HCT116 (cell line): ENCODE measurements around the gene RAB36. TPM values are rescaled to one million over a fixed set of nuclear protein-coding genes. Genes with fewer than 3 reads are reported as not detected.

ENCODE experiments used
- ATAC-seq: fragments of 200-7000 bp; cut with Tn5 transposase; 2 replicates; pipeline ENCODE4 v1.9.1; 2020; ENCODE audit warnings: mild to moderate bottlenecking, moderate library complexity
- BruUV-seq: library from RNA; stranded (reverse); fragments of 400-500 nt; replicated peaks from 2 replicates; lab custom pipeline; 2021; lab: Mats Ljungman, UMichigan
- CTCF ChIA-PET: fragments of 300-600 bp; sonication (Branson Sonifier 250); formaldehyde crosslinking; loops from one replicate; lab custom pipeline; 2021; ENCODE audit warnings: antibody characterized with exemption; lab: Charles Lee
- POLR2A ChIA-PET: fragments of 300-600, 350-600 bp; sonication (Branson Sonifier 250); formaldehyde crosslinking; loops from one replicate; lab custom pipeline; 2021; ENCODE audit warnings: antibody characterized with exemption; lab: Charles Lee
- RAD21 ChIA-PET, 2 experiments: fragments of 300-600 bp; sonication (Branson Sonifier 250); formaldehyde crosslinking; loops; one replicate each; lab custom pipeline; 2023; ENCODE audit warnings: low total read pairs in 2 of 2; ENCODE audit not compliant: uncharacterized antibody in 2 of 2, unreplicated experiment in 2 of 2, low non-redundant PET in 1 of 2; lab: Charles Lee
- DNase-seq: peaks from one replicate; pipeline ENCODE4 v3.0.0-alpha.2; 2010; ENCODE audit warnings: low read depth, low spot score
- H2AFZ ChIP-seq: fragments of 200-600 bp; shearing (Covaris generic), sonication (generic); 2 replicates; pipeline ENCODE4 v1.6.1; 2017; ENCODE audit warnings: low read depth, mixed run types, mixed read lengths, antibody characterized with exemption, low read length; ENCODE audit not compliant: poor library complexity, severe bottlenecking
- H3K27ac ChIP-seq: 2 replicates; pipeline ENCODE4 v1.5.1; 2012; ENCODE audit warnings: low read depth, low read length
- H3K27me3 ChIP-seq: fragments of 200-600 bp; sonication (generic); 2 replicates; pipeline ENCODE4 v1.6.1; 2016; ENCODE audit warnings: mixed run types, low read length, mixed read lengths; ENCODE audit not compliant: insufficient read depth
- H3K36me3 ChIP-seq, 2 experiments: fragments of 200-500 bp in 1 of 2; fragments of 200-600 bp in 1 of 2; sonication (Bioruptor generic) in 1 of 2; sonication (generic) in 1 of 2; 2 replicates each; pipeline versions ENCODE4 v1.5.1 to v1.6.1; 2014 to 2016; ENCODE audit warnings: low read length in 2 of 2, inconsistent platforms in 1 of 2, mixed read lengths in 1 of 2, mixed run types in 1 of 2; ENCODE audit not compliant: insufficient read depth in 2 of 2, control insufficient read depth in 1 of 2
- H3K4me1 ChIP-seq, 2 experiments: fragments of 200-600 bp in 1 of 2; sonication (generic) in 1 of 2; 2 replicates each; pipeline versions ENCODE4 v1.5.1 to v1.6.1; 2012 to 2017; ENCODE audit warnings: low read length in 2 of 2, inconsistent platforms in 1 of 2, mild to moderate bottlenecking in 1 of 2, mixed read lengths in 1 of 2, mixed run types in 1 of 2, moderate library complexity in 1 of 2; ENCODE audit not compliant: insufficient read depth in 2 of 2, control insufficient read depth in 1 of 2
- H3K4me2 ChIP-seq: fragments of 200-600 bp; sonication (generic); 2 replicates; pipeline ENCODE4 v1.6.1; 2017; ENCODE audit warnings: mixed run types, low read length, mixed read lengths
- H3K4me3 ChIP-seq, 2 experiments: fragments of 200-600 bp in 1 of 2; sonication (generic) in 1 of 2; replicated peaks in 1 of 2; 2 replicates each; pipeline ENCODE4 v1.5.1; 2011 to 2016; ENCODE audit warnings: low read length in 2 of 2, control low read depth in 1 of 2, low read depth in 1 of 2, mild to moderate bottlenecking in 1 of 2, mixed read lengths in 1 of 2, mixed run types in 1 of 2
- H3K79me2 ChIP-seq: fragments of 200-600 bp; sonication (generic); 2 replicates; pipeline ENCODE4 v1.6.1; 2017; ENCODE audit warnings: mild to moderate bottlenecking, mixed run types, low read length, moderate library complexity, mixed read lengths; ENCODE audit not compliant: insufficient read depth
- H3K9ac ChIP-seq: fragments of 200-600 bp; sonication (generic); 2 replicates; pipeline ENCODE4 v1.6.1; 2016; ENCODE audit warnings: low read length, mixed read lengths
- H3K9me2 ChIP-seq: fragments of 200-600 bp; sonication (generic), shearing (Covaris generic); 2 replicates; pipeline ENCODE4 v1.6.1; 2017; ENCODE audit warnings: mixed run types, mild to moderate bottlenecking, moderate library complexity; ENCODE audit not compliant: insufficient read depth
- H3K9me3 ChIP-seq, 2 experiments: fragments of 200-500 bp in 1 of 2; fragments of 200-600 bp in 1 of 2; sonication (Bioruptor generic) in 1 of 2; sonication (generic) in 1 of 2; 2 replicates each; pipeline ENCODE4 v1.6.1; 2014 to 2017; ENCODE audit warnings: low read length in 2 of 2, mixed read lengths in 2 of 2, inconsistent platforms in 1 of 2, low read depth in 1 of 2, mild to moderate bottlenecking in 1 of 2, mixed run types in 1 of 2, moderate library complexity in 1 of 2; ENCODE audit not compliant: control insufficient read depth in 1 of 2, insufficient read depth in 1 of 2
- H4K20me1 ChIP-seq: fragments of 200-600 bp; sonication (generic), shearing (Covaris generic); 2 replicates; pipeline ENCODE4 v1.6.1; 2017; ENCODE audit warnings: mixed run types, mild to moderate bottlenecking, moderate library complexity; ENCODE audit not compliant: insufficient read depth
- ATF3 ChIP-seq: IDR thresholded peaks from 2 replicates; pipeline ENCODE4 v1.6.1; 2012
- CEBPB ChIP-seq: IDR thresholded peaks from 2 replicates; pipeline ENCODE4 v1.6.1; 2012; ENCODE audit warnings: low read depth
- CTCF ChIP-seq, 3 experiments: fragments of 200-600 bp in 1 of 3; sonication (generic) in 1 of 3; IDR thresholded peaks in 2 of 3; conservative IDR thresholded peaks in 1 of 3; 2 replicates each; pipeline ENCODE4 v1.5.1; 2012 to 2017; ENCODE audit warnings: low read depth in 2 of 3, low read length in 2 of 3, antibody characterized with exemption in 1 of 3, borderline replicate concordance in 1 of 3, control low read depth in 1 of 3, mild to moderate bottlenecking in 1 of 3, mixed read lengths in 1 of 3, mixed run types in 1 of 3, moderate library complexity in 1 of 3; ENCODE audit not compliant: insufficient read depth in 1 of 3
- EGR1 ChIP-seq: IDR thresholded peaks from 2 replicates; pipeline ENCODE4 v1.6.1; 2012; ENCODE audit warnings: low read depth
- EZH2phosphoT487 ChIP-seq: fragments of 200-600 bp; IDR thresholded peaks from 2 replicates; pipeline ENCODE4 v1.6.1; 2018; ENCODE audit warnings: antibody characterized with exemption, borderline replicate concordance
- JUND ChIP-seq: IDR thresholded peaks from 2 replicates; pipeline ENCODE4 v1.6.1; 2012
- RAD21 ChIP-seq: IDR thresholded peaks from 2 replicates; pipeline ENCODE4 v1.6.1; 2012; ENCODE audit warnings: low read depth, mild to moderate bottlenecking
- SIN3A ChIP-seq: IDR thresholded peaks from 2 replicates; pipeline ENCODE4 v1.6.1; 2012; ENCODE audit warnings: low read depth
- SP1 ChIP-seq: IDR thresholded peaks from 2 replicates; pipeline ENCODE4 v1.6.1; 2012; ENCODE audit warnings: low read depth
- SRF ChIP-seq: IDR thresholded peaks from 2 replicates; pipeline ENCODE4 v1.6.1; 2012; ENCODE audit warnings: low read depth
- TCF7L2 ChIP-seq: IDR thresholded peaks from 2 replicates; pipeline ENCODE4 v1.7.0; 2011; ENCODE audit warnings: borderline replicate concordance, inconsistent platforms; ENCODE audit not compliant: insufficient read depth, insufficient read length; ENCODE audit errors: extremely low read depth
- ZFX ChIP-seq: fragments of 450-650 bp; IDR thresholded peaks from 2 replicates; pipeline ENCODE4 v1.6.1; 2017
- ZNF274 ChIP-seq: fragments of 200-500 bp; sonication (Bioruptor generic); IDR thresholded peaks from 2 replicates; pipeline ENCODE4 v1.6.1; 2014; ENCODE audit warnings: mild to moderate bottlenecking, low read depth, low read length, inconsistent platforms
- intact Hi-C: fragments of 100-400 bp; cut with micrococcal nuclease; formaldehyde crosslinking; loops from 2 replicates; pipeline ENCODE4 v1.10.0; 2022
- total RNA-seq: library from RNA; stranded (reverse); gene quantifications from one replicate; pipeline ENCODE4 v1.2.1, GENCODE V29; 2021; ENCODE audit not compliant: unreplicated experiment
- TF ChIP-seq, protein P1 (sequence below): IDR thresholded peaks from 2 replicates; pipeline ENCODE4 v1.6.1; 2011; ENCODE audit warnings: mild to moderate bottlenecking, low read length, moderate library complexity; ENCODE audit not compliant: insufficient replicate concordance; ENCODE audit errors: extremely low read depth
- TF ChIP-seq, protein P2 (sequence below): IDR thresholded peaks from 2 replicates; pipeline ENCODE4 v1.6.1; 2012; ENCODE audit warnings: low read depth

Gene RAB36
- total RNA-seq, 1 experiment from 2014 or later: 6.1 TPM

GRCh38 chr22:23104187-23104971 is 40.9 kb upstream of the RAB36 start (continued):
- TF ChIP-seq SIN3A: no peak
- no peak for TF ChIP-seq ZNF274
- no peak for TF ChIP-seq EZH2phosphoT487
- TF ChIP-seq EGR1: no peak
- no peak for TF ChIP-seq SP1
- TF ChIP-seq RAD21: no peak
- TF ChIP-seq, protein P1, sequence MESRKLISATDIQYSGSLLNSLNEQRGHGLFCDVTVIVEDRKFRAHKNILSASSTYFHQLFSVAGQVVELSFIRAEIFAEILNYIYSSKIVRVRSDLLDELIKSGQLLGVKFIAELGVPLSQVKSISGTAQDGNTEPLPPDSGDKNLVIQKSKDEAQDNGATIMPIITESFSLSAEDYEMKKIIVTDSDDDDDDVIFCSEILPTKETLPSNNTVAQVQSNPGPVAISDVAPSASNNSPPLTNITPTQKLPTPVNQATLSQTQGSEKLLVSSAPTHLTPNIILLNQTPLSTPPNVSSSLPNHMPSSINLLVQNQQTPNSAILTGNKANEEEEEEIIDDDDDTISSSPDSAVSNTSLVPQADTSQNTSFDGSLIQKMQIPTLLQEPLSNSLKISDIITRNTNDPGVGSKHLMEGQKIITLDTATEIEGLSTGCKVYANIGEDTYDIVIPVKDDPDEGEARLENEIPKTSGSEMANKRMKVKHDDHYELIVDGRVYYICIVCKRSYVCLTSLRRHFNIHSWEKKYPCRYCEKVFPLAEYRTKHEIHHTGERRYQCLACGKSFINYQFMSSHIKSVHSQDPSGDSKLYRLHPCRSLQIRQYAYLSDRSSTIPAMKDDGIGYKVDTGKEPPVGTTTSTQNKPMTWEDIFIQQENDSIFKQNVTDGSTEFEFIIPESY: no peak
- no peak for TF ChIP-seq ATF3

DNA sequence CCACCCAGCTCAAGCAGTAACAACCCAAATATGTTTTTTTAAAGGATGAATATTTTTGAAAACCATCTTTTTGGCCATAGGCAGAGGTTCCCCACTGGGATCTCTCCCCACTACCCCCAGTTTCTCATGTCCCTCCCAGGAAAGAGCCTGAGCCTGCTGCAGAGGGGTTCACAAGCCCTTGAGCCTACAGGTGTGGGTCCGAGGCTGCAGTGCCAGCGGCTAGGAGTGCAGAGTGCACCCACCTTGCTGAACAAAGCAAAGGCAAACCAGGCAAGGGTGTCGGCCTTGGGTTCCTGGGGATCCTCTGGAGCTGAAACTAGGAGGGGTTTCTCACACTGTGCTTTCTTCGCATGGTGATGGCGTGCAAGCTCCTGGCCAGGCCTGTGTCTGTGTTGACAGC is 40.0 kb upstream of the RAB36 start:
- Histone ChIP-seq H3K27me3 (no peaks in the 10 kb centered on the region), H3K27ac (no peak overlapping the region), H3K4me1 (no peaks in the 10 kb centered on the region), H3K9me3 (no peaks in the 10 kb centered on the region), H3K36me3 (no peaks in the 10 kb centered on the region), H3K79me2 (no peaks in the 10 kb centered on the region), H3K9me2 (no peaks in the 10 kb centered on the region), H4K20me1 (no peaks in the 10 kb centered on the region), H3K4me2 (no peak overlapping the region), H3K4me3 (no peak overlapping the region), H2AFZ (no peak overlapping the region), H3K9ac (no peak overlapping the region)
- intact Hi-C loops: no loop called here
- ChIA-PET POLR2A (no interaction called here), RAD21 (no interaction called here), CTCF (no interaction called here)
- TF ChIP-seq CEBPB (no peak), TCF7L2 (no peak), SP1 (no peak), CTCF (IDR thresholded peaks at IDR 0.05 in 2 of 3, conservative IDR thresholded peaks at IDR 0.05 in 1 of 3; ENCODE audit: borderline replicate concordance in 1 of 3, insufficient read depth in 1 of 3, low read depth in 2 of 3, low read length in 2 of 3) (no peak), JUND (no peak), ZFX (no peak), ZNF274 (no peak), SRF (no peak), SIN3A (no peak)
- TF ChIP-seq, protein P2, sequence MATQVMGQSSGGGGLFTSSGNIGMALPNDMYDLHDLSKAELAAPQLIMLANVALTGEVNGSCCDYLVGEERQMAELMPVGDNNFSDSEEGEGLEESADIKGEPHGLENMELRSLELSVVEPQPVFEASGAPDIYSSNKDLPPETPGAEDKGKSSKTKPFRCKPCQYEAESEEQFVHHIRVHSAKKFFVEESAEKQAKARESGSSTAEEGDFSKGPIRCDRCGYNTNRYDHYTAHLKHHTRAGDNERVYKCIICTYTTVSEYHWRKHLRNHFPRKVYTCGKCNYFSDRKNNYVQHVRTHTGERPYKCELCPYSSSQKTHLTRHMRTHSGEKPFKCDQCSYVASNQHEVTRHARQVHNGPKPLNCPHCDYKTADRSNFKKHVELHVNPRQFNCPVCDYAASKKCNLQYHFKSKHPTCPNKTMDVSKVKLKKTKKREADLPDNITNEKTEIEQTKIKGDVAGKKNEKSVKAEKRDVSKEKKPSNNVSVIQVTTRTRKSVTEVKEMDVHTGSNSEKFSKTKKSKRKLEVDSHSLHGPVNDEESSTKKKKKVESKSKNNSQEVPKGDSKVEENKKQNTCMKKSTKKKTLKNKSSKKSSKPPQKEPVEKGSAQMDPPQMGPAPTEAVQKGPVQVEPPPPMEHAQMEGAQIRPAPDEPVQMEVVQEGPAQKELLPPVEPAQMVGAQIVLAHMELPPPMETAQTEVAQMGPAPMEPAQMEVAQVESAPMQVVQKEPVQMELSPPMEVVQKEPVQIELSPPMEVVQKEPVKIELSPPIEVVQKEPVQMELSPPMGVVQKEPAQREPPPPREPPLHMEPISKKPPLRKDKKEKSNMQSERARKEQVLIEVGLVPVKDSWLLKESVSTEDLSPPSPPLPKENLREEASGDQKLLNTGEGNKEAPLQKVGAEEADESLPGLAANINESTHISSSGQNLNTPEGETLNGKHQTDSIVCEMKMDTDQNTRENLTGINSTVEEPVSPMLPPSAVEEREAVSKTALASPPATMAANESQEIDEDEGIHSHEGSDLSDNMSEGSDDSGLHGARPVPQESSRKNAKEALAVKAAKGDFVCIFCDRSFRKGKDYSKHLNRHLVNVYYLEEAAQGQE: no peak
- BruUV-seq: no TSS peak
- DNase-seq: no peak
- ATAC-seq: no peak
